HEK293 (cell line): Measurements from ENCODE around the gene L2HGDH.

Source experiments
- CTCF ChIA-PET: fragments of 350-600 bp; formaldehyde crosslinking; extraction: SDS; loops from one replicate; lab custom pipeline; 2021; ENCODE audit warnings: antibody characterized with exemption; lab: Yijun Ruan, JAX
- POLR2A ChIA-PET: fragments of 300-600 bp; formaldehyde crosslinking; extraction: SDS; loops from one replicate; lab custom pipeline; 2020; ENCODE audit warnings: antibody characterized with exemption, inconsistent platforms; lab: Yijun Ruan, JAX
- H3K27ac ChIP-seq: fragments of 200-500 bp; sonication (Bioruptor generic); 2 replicates; pipeline ENCODE4 v1.5.1; 2014; ENCODE audit warnings: low read depth, low read length, control low read depth, inconsistent platforms; ENCODE audit errors: extremely low read depth
- H3K36me3 ChIP-seq, 2 experiments: fragments of 200-500 bp in 1 of 2; sonication (Bioruptor generic) in 1 of 2; 1 replicate in 1 of 2; 2 replicates in 1 of 2; pipeline ENCODE4 v1.5.1; 2014 to 2017; ENCODE audit warnings: inconsistent platforms in 2 of 2, low read length in 2 of 2; ENCODE audit not compliant: control insufficient read depth in 2 of 2, insufficient read depth in 1 of 2
- H3K4me1 ChIP-seq: fragments of 200-500 bp; sonication (Bioruptor generic); 2 replicates; pipeline ENCODE4 v1.5.1; 2014; ENCODE audit warnings: mild to moderate bottlenecking, low read length, inconsistent platforms; ENCODE audit not compliant: control insufficient read depth, insufficient read depth
- H3K4me3 ChIP-seq: 2 replicates; pipeline ENCODE4 v1.5.1; 2011; ENCODE audit warnings: low read depth, mild to moderate bottlenecking, control low read depth, low read length, moderate library complexity
- H3K9me3 ChIP-seq: fragments of 200-500 bp; sonication (Bioruptor generic); 2 replicates; pipeline ENCODE4 v1.5.1; 2014; ENCODE audit warnings: low read depth, low read length, inconsistent platforms; ENCODE audit not compliant: control insufficient read depth, insufficient read depth
- KLF10 ChIP-seq: fragments of 450-650 bp; IDR thresholded peaks from 2 replicates; pipeline ENCODE4 v1.5.1; 2018; ENCODE audit warnings: missing biosample characterization, mild to moderate bottlenecking, missing genetic modification characterization
- KLF7 ChIP-seq: fragments of 450-650 bp; formaldehyde crosslinking; IDR thresholded peaks from 2 replicates; pipeline ENCODE4 v1.5.1; 2016; ENCODE audit warnings: missing biosample characterization, missing genetic modification characterization, borderline replicate concordance
- OSR2 ChIP-seq: fragments of 450-650 bp; formaldehyde crosslinking; IDR thresholded peaks from 2 replicates; pipeline ENCODE4 v1.5.1; 2016; ENCODE audit warnings: missing biosample characterization, missing genetic modification characterization
- PRDM2 ChIP-seq: fragments of 450-650 bp; formaldehyde crosslinking; IDR thresholded peaks from 2 replicates; pipeline ENCODE4 v1.5.1; 2016; ENCODE audit warnings: missing biosample characterization, missing genetic modification characterization, borderline replicate concordance
- SCRT1 ChIP-seq: fragments of 450-650 bp; formaldehyde crosslinking; IDR thresholded peaks from 2 replicates; pipeline ENCODE4 v1.5.1; 2016; ENCODE audit warnings: missing biosample characterization, missing genetic modification characterization, borderline replicate concordance
- ZBTB17 ChIP-seq: fragments of 450-650 bp; formaldehyde crosslinking; IDR thresholded peaks from 2 replicates; pipeline ENCODE4 v1.5.1; 2016; ENCODE audit warnings: missing biosample characterization, missing genetic modification characterization
- ZFP3 ChIP-seq: fragments of 450-650 bp; formaldehyde crosslinking; IDR thresholded peaks from 2 replicates; pipeline ENCODE4 v1.5.1; 2016; ENCODE audit warnings: low read depth, missing biosample characterization, missing genetic modification characterization
- ZNF112 ChIP-seq: fragments of 450-650 bp; formaldehyde crosslinking; IDR thresholded peaks from 2 replicates; pipeline ENCODE4 v1.5.0; 2017; ENCODE audit warnings: missing biosample characterization, missing genetic modification characterization
- ZNF140 ChIP-seq: fragments of 450-650 bp; formaldehyde crosslinking; IDR thresholded peaks from 2 replicates; pipeline ENCODE4 v1.5.1; 2016; ENCODE audit warnings: missing biosample characterization, missing genetic modification characterization
- ZNF175 ChIP-seq: fragments of 450-650 bp; formaldehyde crosslinking; IDR thresholded peaks from 2 replicates; pipeline ENCODE4 v1.5.1; 2016; ENCODE audit warnings: missing biosample characterization, missing genetic modification characterization
- ZNF184 ChIP-seq: fragments of 450-650 bp; IDR thresholded peaks from 2 replicates; pipeline ENCODE4 v1.5.1; 2018; ENCODE audit warnings: missing biosample characterization, mild to moderate bottlenecking, missing genetic modification characterization
- ZNF302 ChIP-seq: fragments of 450-650 bp; formaldehyde crosslinking; IDR thresholded peaks from 2 replicates; pipeline ENCODE4 v1.5.1; 2016; ENCODE audit warnings: missing biosample characterization, missing genetic modification characterization, low read depth
- ZNF324 ChIP-seq: fragments of 450-650 bp; formaldehyde crosslinking; IDR thresholded peaks from 2 replicates; pipeline ENCODE4 v1.5.1; 2016; ENCODE audit warnings: missing biosample characterization, missing genetic modification characterization
- ZNF335 ChIP-seq: fragments of 450-650 bp; formaldehyde crosslinking; conservative IDR thresholded peaks from 2 replicates; pipeline ENCODE4 v1.5.1; 2016; ENCODE audit warnings: missing biosample characterization, missing genetic modification characterization
- ZNF350 ChIP-seq: fragments of 450-650 bp; formaldehyde crosslinking; IDR thresholded peaks from 2 replicates; pipeline ENCODE4 v1.5.0; 2017; ENCODE audit warnings: missing biosample characterization, mild to moderate bottlenecking, missing genetic modification characterization
- ZNF37A ChIP-seq: fragments of 450-650 bp; IDR thresholded peaks from 2 replicates; pipeline ENCODE4 v1.5.1; 2018; ENCODE audit warnings: missing biosample characterization, missing genetic modification characterization
- ZNF391 ChIP-seq: fragments of 450-650 bp; formaldehyde crosslinking; IDR thresholded peaks from 2 replicates; pipeline ENCODE4 v1.5.1; 2016; ENCODE audit warnings: low read depth, missing biosample characterization, missing genetic modification characterization, borderline replicate concordance
- ZNF416 ChIP-seq: fragments of 450-650 bp; formaldehyde crosslinking; IDR thresholded peaks from 2 replicates; pipeline ENCODE4 v1.5.1; 2016; ENCODE audit warnings: missing biosample characterization, missing genetic modification characterization
- ZNF473 ChIP-seq: fragments of 450-650 bp; formaldehyde crosslinking; IDR thresholded peaks from 2 replicates; pipeline ENCODE4 v1.5.1; 2017; ENCODE audit warnings: missing biosample characterization, missing genetic modification characterization
- ZNF501 ChIP-seq: fragments of 450-650 bp; formaldehyde crosslinking; IDR thresholded peaks from 2 replicates; pipeline ENCODE4 v1.5.1; 2016; ENCODE audit warnings: missing biosample characterization, missing genetic modification characterization
- ZSCAN18 ChIP-seq: fragments of 450-650 bp; formaldehyde crosslinking; IDR thresholded peaks from 2 replicates; pipeline ENCODE4 v1.5.1; 2016; ENCODE audit warnings: missing biosample characterization, missing genetic modification characterization
- ZSCAN4 ChIP-seq: fragments of 450-650 bp; formaldehyde crosslinking; IDR thresholded peaks from 2 replicates; pipeline ENCODE4 v1.5.1; 2017; ENCODE audit warnings: missing biosample characterization, missing genetic modification characterization
- TF ChIP-seq, protein P1 (sequence below): fragments of 450-650 bp; formaldehyde crosslinking; conservative IDR thresholded peaks from 2 replicates; pipeline ENCODE4 v1.5.1; 2016; ENCODE audit warnings: low read depth, missing biosample characterization, missing genetic modification characterization

The L2HGDH gene

DNA sequence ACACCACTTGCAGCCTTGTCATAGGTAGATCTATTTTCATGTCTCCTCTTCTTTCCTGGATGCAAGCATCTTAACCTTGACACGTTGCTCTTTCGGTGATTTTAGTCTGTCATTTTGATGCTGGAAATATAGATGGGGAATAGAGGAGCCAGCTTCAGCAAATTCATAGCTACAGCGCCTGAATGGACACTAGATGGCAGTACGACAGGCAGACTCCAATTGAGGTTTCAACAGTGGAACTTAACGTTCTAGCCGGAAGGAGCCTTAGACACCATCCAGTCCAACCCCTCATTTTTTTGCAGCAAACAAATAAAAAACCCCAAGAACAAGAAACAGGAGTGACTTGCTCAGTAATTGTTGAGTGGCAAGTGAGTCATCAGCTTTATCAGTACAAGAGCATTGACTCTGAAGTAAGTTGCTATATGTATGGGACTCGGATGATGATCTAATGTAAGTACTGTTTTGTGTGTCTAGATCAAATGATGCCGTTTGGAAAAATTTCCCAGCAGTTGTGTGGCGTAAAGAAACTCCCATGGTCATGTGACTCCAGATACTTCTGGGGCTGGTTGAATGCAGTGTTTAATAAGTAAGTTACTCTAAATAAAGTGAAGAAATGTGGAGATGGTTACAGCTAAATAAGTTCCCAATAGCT is 9.1 kb upstream of the L2HGDH start:
- peak overlapping the region; percentile 66 for H3K27ac ChIP-seq
- POLR2A ChIA-PET, result interaction anchor here (1.2 kb wide), 1 partner anchor 9 kb away, joined by 8 read pairs; the partner anchor contains the start of genes DMAC2L and L2HGDH
- peak overlapping the region; percentile 33 for H3K4me3 ChIP-seq
- H3K4me1 ChIP-seq, result peaks cover 3% of the 10 kb centered on the region; the same call in 1 of the 2 replicates
- peaks cover 11 to 19% of the 10 kb centered on the region in 2 experiments for H3K36me3 ChIP-seq
- no peaks in the 10 kb centered on the region for H3K9me3 ChIP-seq
- CTCF ChIA-PET, result interaction anchor here (0.5 to 2.7 kb wide), 26 partner anchors 9 to 969 kb away, joined by 3 to 20 read pairs (median 4); partner anchors contain the start of genes DMAC2L, L2HGDH and MAP4K5
- TF ChIP-seq ZSCAN18 (no peak), ZBTB17 (tag by site-specific recombination) (peak; percentile 84), ZNF473 (tag by site-specific recombination) (no peak), ZNF175 (no peak), ZNF302 (tag by site-specific recombination) (no peak), OSR2 (tag by site-specific recombination) (peak; percentile 76), ZSCAN4 (no peak), ZNF140 (no peak), ZNF350 (tag by site-specific recombination) (no peak), ZNF184 (tag by site-specific recombination) (no peak), ZNF112 (no peak), ZNF391 (no peak; the same call in 1 of the 2 replicates), ZFP3 (tag by site-specific recombination) (no peak), ZNF416 (tag by site-specific recombination) (no peak), ZNF324 (no peak), ZNF335 (tag by site-specific recombination) (peak; percentile 46), ZNF37A (no peak), SCRT1 (tag by site-specific recombination) (no peak), KLF10 (peak; percentile 52), KLF7 (no peak), ZNF501 (tag by site-specific recombination) (peak; percentile 31; the same call in 1 of the 2 replicates), PRDM2 (no peak)
- TF ChIP-seq, protein P1, sequence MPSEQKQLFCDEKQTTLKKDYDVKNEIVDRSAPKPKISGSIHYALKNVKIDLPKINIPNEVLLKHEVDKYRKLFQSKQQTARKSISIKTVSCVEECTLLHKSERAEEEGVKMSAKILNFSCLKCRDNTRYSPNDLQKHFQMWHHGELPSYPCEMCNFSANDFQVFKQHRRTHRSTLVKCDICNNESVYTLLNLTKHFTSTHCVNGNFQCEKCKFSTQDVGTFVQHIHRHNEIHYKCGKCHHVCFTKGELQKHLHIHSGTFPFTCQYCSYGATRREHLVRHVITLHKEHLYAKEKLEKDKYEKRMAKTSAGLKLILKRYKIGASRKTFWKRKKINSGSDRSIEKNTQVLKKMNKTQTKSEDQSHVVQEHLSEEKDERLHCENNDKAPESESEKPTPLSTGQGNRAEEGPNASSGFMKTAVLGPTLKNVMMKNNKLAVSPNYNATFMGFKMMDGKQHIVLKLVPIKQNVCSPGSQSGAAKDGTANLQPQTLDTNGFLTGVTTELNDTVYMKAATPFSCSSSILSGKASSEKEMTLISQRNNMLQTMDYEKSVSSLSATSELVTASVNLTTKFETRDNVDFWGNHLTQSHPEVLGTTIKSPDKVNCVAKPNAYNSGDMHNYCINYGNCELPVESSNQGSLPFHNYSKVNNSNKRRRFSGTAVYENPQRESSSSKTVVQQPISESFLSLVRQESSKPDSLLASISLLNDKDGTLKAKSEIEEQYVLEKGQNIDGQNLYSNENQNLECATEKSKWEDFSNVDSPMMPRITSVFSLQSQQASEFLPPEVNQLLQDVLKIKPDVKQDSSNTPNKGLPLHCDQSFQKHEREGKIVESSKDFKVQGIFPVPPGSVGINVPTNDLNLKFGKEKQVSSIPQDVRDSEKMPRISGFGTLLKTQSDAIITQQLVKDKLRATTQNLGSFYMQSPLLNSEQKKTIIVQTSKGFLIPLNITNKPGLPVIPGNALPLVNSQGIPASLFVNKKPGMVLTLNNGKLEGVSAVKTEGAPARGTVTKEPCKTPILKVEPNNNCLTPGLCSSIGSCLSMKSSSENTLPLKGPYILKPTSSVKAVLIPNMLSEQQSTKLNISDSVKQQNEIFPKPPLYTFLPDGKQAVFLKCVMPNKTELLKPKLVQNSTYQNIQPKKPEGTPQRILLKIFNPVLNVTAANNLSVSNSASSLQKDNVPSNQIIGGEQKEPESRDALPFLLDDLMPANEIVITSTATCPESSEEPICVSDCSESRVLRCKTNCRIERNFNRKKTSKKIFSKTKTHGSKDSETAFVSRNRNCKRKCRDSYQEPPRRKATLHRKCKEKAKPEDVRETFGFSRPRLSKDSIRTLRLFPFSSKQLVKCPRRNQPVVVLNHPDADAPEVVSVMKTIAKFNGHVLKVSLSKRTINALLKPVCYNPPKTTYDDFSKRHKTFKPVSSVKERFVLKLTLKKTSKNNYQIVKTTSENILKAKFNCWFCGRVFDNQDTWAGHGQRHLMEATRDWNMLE, result peak; percentile 20; the same call in 1 of the 2 replicates
